ENCODE measurements around the gene CPM.

Gene CPM

GRCh38 chr12:68954811-68955210, 21.8 kb upstream of the CPM start:
- no peak for DNase-seq

GRCh38 chr12:68953536-68953935, 20.6 kb upstream of the CPM start:
- no peak for DNase-seq

DNA sequence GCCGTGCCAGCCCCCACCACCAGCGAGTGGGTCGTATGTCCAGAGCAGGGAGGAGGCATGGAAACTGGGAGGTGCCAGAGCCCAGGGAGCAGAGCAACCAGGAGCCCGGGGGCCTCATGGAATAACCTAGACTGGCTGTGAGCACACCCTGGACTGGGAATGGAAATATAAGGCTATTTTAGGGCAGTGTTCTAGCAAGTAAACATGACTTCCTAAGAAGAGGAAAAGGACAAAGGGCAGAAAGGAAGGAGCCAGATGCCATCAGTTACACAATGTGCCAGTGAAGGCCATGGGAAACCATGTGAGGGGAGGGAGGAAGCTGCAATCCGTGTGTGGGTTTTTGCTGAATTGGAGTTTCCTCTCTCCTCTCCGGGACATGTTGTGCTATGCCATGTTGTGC, 18.7 kb upstream of the CPM start:
- DNase-seq, result no peak

DNA sequence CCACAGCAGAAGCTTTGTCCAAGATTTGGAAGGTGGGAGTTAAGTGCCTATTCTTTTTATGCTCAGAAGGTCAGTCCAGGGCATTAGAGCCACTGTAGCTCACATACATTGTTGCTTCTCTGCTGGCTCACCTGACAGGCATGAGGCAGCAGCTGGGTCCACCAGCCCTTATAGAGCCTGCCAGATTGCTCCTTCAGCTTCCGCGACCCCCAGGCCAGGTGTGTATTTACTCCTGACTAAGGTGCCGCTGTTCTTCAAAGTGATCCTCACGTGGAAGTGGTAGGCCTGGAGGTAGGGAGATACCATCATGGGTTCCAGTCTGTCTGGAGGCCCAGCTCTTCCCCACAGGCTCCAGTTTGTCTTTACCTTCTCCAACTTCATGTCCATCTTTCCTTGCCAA, 17.5 kb upstream of the CPM start:
- no peak for DNase-seq

DNA sequence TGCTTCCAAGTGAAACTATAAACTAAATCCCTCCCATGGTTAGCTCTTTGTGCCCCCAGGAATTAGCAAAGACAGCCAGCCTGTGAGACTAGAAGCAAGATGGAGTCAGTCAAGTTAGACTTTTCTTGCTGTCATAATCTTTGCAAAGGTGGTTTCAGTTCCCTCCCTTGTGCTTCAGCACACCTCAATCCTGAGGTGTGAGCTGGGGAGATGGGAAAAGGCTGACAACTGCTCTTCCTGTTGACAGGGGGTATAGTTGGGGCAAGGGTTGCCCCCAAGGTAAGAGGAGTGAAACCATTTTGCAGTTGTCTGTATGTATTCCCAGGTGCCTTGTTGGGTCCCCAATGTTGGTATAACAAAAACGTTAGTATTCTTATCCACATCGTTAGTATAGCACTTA, 12.3 kb upstream of the CPM start:
- DNase-seq, result no peak

GRCh38 chr12:68944296-68945076, 11.5 kb upstream of the CPM start:
- DNase-seq, result no peak

GRCh38 chr12:68943848-68944247, 10.9 kb upstream of the CPM start:
- DNase-seq, result peak in 1 of 3 experiments; percentile 23

DNA sequence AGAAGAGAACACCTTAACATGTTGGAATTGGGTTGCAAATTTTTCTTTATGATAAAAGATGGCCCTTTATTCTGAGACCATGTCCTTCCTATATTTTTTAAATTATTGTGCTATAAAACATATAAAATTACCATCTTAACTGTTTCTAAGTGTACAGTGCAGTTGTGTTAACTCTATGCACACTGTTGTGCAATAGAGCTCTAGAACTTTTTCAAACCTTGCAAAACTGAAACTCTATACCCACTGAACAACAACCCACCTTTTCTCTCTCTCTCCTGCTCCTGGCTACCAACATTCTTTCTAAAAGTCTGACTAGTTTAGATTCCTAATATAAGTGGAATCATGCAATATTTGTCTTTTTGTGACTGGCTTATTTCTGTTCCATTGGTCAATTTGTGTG, 7.8 kb upstream of the CPM start:
- DNase-seq, result no peak

DNA sequence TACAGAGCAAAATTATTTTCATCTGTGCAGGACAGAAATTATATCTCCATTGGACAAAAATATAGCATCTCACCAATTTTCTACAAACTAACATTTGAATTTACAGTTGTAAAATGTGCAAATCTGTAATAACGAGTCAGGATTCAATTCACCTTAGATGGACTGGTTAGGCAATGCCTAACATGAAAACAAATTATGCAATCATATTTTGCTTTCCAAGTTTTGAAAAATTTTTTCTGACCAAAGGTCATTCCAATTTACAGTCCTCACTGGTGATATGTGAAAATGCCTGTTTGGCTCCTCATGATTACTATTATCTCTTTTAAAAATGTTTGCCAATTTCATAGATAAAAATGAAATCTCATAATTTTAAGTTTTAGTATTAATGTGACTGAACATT, 6.5 kb upstream of the CPM start:
- DNase-seq, result no peak

GRCh38 chr12:68934392-68934791, 1.4 kb upstream of the CPM start:
- DNase-seq, result no peak

GRCh38 chr12:68932128-68932960, 627 bp downstream of the CPM start:
- peak in 1 of 3 experiments; percentile 81 for DNase-seq

- DNase-seq, result no peak
These were observed 2.8 kb downstream of the CPM start for GRCh38 chr12:68930178-68930577.

GRCh38 chr12:68924546-68924945, 8.4 kb downstream of the CPM start:
- no peak for DNase-seq

- no peak for DNase-seq
These were observed 13.3 kb downstream of the CPM start for GRCh38 chr12:68919581-68920239.

- DNase-seq, result no peak
These were observed 14.0 kb downstream of the CPM start for GRCh38 chr12:68918960-68919359.

GRCh38 chr12:68915055-68915454, 17.9 kb downstream of the CPM start:
- DNase-seq, result no peak

DNA sequence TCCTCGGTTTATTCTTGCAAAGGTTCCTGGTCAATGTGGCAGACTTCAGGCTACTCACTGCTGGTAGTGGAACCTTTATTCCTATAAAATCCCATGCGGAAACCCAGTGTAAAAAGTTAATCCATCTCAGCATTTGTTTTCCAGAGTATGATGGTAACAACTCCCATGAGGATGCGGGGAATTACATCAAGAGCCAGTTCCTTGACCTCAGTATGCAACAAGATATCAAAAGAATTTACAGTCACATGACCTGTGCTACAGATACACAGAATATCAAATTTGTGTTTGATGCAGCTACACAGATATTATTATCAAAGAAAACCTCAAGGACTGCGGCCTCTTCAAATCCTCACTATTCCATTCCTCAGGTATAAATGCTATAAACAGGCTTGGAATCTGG, 19.3 kb downstream of the CPM start:
- no peak for DNase-seq

- DNase-seq, result no peak
These were observed 20.1 kb downstream of the CPM start for GRCh38 chr12:68912916-68913315.

GRCh38 chr12:68911197-68911718, 21.7 kb downstream of the CPM start:
- no peak for DNase-seq

- no peak for DNase-seq
These were observed 22.8 kb downstream of the CPM start for GRCh38 chr12:68910128-68910527.

DNA sequence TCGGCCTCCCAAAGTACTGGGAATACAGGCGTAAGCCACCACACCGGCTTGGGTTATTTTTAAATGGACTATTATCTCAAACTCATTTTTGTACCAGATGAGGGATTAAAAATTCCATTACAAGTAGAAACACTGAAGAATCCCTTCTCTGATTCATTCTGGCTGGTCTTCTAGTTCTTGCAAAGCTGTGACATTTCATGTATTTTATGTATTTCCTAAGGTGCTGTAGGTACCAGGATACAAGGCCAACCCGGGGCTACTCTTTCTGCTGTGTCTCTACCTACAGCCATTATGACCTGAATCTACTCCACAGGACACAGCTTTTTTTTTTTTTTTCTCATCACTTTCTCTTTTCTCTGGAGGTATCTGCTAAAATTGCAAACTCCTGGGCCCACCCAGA, 24.9 kb downstream of the CPM start:
- DNase-seq, result no peak

- DNase-seq, result no peak
These were observed 27.2 kb downstream of the CPM start for GRCh38 chr12:68905733-68906132.

DNA sequence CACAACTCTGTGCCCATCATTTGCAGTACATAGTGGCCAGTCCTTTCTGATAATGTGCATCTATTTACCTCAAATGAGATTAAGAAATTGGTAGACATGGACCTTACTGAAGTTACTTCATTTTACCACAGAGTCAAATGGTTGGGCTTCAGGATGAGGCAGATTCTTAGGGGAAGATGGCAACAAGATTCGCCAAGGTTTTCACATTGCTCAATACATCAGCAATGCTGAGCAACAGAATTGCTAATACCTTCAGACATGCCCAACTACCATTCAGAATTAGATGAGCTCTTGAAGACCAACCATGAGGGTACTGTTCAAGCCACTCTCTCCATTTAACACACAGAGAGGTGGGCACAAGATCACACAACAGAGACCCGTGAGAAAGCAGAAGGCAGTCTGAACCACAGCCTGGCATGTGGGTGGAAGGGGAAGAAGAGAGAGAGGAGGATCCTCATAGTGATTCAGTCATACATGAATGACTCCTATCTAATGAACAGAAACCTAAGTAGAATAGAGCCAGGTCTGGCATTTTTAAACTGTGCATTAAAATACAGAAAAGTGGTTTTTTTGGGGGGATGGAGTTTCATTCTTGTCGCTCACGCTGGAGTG, 28.5 kb downstream of the CPM start:
- no peak for DNase-seq

All from NCI-H1417 (cell line).